Germinal center (tissue), 1 donor: ENCODE results near the gene MTMR3.

Experiments used
- DNase-seq: peaks from one replicate; pipeline ENCODE4 v3.0.0; 2012; ENCODE audit warnings: mixed read lengths, low spot score

The MTMR3 gene

DNA sequence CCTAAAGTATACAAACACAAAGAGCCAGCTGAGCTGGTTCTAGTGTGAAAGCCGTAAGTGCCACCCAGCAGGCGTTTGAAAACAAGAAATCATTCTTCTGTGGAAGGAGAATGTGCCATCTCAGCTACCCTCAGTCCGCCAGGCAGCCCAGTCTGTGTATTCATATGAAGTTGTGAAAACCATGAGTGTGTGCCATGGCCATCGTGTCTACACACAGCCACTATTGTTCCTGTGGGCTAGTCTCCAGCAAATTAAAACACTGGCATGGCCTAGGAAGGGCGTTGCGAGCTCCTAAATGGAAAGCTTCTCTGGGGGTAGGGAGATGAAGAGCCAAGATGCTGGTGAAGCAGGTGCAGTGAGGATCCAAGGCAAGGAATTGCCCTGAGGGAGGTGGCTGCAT is 145.8 kb downstream of the MTMR3 start:
- no peak for DNase-seq

DNA sequence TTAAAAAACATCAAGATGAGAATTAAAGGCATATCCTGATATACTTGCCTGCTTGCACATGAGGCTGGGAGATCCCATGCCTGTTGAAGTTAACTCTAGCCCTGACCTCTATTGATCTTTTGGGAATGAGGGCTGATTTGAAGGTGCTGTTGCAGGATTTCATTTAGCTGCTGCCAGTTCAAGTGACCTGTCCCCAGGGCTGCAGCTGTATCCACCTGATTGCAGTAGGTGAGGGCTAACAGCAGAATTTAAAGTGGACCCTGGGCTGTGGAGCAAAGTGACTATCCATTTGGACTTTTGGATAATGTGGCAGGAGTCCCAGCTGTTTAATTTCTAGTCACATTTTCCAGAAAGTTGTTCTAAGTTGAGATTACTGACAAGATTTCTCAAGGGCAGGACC is 146.5 kb downstream of the MTMR3 start:
- DNase-seq: no peak

DNA sequence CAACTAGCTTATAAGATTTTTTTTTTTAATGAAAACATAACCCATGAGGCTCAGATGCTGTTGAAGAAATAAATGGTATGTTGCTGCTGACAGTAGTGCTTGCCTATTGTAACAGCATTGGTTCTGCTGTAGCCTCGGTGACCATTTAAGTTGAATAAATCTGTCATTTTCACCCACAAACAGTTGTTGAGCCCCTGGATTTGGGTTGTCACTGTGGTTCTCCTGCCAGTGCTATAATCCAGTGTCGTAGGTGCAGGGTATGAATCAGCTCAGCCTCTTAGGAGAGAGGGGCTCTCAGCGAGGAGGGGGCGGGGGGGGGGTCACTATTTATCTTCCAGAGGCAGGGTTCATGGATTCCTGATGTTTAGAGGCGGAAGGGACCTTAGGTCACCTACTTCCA is 147.4 kb downstream of the MTMR3 start:
- no peak for DNase-seq

DNA sequence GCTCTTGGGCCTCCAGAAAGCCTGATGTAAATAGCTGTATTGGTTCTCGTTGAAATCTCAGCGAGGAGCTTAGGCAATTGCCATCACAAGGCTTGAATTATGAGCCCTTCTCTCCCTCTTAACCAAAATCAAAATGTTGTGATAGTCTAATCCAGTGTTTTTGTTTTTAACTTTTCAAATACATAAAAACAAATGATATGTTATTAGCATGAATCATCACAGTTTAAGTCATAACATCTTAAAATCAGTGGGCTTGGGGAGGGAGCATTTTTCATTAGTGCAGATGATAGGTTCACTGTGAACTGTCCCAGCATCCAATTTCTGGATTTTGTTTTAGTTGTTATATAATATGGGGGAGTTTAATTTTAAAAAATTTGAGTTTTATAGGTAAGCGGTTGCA is 148.4 kb downstream of the MTMR3 start:
- DNase-seq: no peak

DNA sequence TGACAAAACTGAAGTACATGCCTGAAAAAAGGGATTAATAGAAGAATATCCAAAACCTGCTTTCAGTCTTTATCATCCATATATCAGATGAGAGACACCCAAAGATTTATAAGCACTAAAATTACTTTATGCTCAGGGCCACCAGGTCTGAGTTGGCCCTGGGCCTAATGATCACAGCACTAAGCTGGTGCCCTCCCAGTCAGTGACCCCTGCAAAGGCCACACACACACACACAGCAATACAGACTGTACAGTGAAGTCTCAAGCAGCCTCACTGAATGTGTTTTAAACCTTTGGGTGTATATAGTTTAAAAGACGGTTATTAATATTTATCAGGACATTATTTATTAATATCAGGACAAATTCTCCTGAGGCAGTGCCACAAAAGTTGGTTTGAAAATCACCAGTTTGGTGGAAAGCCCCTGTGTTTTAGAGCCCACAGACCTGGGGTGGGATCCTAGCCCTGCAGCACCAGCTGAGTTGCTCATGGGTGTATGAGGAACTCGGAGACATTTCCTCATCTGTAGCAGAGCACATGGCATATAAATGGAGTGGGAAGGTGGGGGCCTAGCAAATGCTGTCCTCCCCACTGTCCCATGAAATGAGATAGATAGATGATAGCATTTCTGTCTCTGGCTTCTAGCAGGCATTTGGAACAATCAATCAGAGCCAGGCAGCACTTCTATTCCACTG is 148.9 kb downstream of the MTMR3 start:
- DNase-seq: no peak

DNA sequence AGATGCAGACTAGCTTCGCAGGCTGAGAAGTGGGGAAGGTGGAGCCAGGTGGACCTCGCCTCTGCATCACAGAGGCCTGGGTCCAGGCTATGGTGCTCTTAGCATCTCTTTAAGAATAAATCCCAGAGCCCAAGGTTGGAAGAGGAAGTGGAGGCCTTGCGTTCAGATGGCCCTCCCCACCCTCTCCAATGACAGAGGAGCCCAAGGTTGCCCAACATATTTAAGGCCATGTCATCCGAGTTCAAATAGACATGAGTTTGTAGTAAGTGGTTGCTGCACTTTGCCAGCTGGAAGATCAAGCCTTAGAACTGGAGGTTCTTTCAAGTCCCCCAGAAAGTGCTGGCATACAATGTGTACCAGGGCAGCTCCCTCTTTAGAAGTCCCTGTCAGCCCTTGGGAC is 150.2 kb downstream of the MTMR3 start:
- no peak for DNase-seq

DNA sequence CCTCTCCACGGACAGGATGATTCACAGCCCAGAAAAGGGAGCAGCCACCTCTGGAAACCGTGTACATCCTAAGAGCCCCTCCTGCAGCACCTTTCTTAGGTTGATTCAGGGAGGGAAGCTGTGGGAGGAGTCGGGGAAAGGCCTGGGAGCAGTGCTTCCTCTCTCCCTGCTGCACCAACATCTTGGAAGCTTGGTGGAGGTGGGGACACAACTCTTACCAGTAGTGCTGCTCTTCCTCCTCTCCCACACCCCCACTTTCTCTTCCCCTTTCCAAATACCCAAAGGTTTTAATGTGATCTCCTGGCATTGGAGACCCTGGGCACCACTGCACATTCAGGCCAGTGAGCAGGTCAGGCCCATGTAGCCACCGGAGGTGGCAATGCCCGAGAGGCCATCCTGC is 150.9 kb downstream of the MTMR3 start:
- no peak for DNase-seq

DNA sequence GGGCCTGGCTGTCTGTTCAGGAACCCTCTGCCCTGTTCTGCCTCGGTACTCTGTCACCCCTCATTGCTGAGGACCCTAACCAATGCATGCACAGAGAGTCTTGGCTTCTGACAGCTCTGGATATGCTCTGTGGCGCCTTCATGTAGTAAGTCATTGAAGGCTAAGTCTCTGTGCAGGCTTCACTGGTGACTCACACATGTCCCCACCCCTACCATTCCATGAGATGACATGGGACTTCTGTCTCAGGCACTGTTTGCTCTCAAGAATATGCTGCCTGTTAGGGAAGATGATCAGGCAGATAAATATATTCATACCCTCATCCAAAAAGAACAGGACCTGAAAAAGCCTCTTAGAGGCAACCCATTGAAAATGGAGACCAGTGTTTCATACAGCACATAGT is 153.7 kb downstream of the MTMR3 start:
- no peak for DNase-seq

DNA sequence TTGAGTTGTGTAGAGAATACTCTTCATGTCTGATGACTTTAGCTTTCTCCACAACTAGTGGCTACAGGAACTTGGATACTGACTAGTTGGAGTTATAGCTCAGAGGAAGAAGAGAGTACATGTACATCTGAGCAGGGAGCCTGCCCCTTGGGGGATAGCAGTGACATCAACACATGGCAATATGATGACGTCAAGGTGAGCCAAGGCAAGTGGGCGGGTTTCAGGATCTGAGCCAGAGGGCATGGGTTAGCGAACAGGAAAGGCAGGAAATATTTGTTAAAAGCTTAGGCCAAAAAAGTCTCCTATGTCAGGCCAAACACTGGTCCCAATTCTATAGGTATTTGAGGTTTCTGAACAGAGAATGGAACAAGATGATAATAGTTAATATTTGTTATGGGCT is 155.2 kb downstream of the MTMR3 start:
- DNase-seq: no peak

DNA sequence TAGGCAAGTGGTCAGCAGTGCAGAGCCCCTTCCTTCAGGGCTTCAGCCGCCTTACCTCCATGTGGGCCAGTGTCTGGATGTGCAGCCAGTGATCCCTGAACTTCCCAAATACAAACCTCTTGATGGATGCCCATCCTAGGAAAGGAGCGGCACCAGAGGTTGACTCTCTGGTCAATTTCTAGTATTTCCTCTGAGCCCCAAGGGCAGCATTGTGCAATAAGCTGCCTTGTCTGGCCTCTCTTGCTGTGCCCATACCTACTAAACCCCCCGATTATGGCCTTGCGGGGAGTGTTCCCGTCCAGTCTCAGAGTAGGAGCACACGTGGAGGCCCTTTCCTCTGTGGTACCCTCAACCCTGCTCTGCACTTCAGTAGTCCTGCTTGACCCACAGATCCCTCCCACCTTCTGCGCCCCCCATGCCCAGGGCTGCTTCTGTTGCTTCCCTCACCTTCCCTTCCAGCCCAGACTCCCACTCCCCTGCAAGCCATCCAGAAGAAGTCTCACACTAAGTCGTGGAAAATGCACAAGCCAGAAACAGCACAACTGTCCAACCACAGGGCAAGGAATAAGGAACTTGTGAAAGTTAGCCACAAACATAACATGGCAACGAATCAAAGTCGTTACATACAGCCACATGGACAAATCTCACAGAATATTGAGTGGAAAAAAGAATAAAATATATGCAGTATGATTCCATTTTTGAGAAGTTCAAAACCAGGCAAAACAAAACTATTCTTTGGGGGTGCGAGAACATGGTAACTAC is 157.7 kb downstream of the MTMR3 start:
- DNase-seq: no peak

DNA sequence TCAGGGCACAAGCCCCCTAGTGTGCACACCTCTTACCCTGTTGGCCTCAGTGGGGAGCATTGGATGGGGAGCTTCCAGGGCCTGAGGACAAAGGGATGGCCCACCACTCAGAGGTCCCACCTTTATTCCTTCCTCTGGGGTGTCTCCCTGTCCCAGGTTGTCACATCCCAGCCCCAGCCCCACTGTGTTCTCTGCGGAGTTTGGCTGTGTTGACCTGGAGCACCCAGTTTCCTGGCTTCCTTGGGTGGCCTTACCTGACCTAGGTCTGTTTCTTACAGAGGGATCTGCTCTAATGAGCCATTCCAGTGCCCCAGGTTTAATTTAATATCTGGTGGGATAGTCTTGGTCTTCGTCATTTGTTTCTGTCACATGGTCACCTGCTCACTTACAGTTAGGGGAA is 158.5 kb downstream of the MTMR3 start:
- DNase-seq: no peak

DNA sequence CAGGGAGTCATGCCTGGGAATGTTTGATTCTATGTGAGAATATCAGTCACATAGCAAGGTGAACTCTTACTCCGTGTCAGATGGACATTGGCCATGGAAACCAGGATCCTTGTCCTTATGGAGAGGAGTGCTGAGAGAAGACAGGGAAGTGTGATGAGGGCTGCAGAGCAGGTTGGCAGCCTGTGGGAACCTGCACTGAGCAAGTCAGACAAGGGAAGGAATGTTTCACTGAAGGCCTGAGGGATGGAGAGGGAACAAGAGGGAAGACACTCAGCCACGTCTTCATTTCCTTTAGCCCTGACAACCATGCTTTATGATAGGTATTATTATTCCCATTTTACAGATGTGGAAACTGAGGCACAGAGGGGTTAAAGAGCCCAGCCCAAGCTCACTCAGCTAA is 158.9 kb downstream of the MTMR3 start:
- DNase-seq: no peak

DNA sequence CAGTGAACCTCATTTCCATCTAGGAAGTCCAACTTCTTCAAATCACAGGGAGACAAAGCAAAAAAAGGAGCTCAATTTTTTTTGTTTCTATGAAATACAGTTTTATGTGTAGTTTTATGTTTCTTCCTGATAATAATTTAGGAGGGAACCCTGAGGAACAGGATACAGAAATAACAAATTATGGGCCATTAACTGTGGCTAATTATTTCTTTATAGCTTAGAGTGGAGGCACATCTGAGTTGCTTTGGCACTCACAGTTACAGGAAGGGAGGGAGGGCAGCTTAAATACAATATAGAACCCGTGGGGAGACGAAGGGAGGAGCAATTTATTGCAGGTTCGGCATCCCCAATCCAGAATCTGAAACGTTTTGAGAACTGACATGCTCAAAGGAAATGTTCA is 160.2 kb downstream of the MTMR3 start:
- DNase-seq: no peak

DNA sequence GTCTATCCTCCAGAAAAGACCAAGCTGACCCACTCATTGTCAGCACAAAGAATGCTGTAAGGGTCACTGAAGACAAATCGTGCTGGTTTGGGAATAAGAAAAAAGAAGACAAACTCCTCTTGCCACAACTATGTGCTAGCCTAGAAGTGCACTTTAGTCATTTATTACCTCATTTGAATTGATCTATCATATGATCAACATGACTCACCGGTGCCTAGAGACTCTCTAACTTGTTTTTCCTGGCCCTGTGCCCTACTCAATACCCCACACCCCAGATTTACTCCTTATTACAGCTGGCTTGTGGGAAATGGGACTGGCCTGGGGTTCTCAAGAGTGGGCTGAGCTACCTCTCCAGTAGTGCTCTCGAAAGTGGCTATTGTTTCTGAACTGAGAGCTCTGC is 161.4 kb downstream of the MTMR3 start:
- no peak for DNase-seq

DNA sequence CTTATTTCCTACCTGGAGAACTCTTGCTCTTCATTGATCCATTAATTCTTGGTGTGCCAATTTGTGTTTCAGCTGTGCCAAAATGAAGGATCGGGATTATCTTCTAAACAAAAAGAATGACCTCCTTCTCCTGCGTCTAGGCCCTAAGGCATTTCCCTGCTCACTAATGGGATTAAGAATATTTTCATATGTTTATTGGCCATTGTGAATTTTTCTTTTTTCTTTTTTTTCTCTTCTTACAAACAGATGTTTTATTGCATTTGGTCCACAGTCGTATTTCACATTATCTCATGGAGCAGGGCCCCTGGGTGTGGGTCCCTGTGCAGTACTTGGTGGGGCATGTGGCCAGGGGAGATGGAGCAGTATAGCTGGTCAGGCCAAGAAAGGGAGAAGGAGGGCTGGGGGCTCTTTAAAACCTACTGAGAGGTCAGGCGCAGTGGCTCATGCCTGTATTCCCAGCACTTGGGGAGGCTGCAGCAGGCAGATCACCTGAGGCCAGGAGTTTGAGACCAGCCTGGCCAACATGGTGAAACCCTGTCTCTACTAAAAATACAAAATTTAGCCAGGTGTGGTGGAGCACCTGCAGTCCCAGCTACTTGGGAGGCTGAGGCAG is 162.0 kb downstream of the MTMR3 start:
- DNase-seq: no peak

DNA sequence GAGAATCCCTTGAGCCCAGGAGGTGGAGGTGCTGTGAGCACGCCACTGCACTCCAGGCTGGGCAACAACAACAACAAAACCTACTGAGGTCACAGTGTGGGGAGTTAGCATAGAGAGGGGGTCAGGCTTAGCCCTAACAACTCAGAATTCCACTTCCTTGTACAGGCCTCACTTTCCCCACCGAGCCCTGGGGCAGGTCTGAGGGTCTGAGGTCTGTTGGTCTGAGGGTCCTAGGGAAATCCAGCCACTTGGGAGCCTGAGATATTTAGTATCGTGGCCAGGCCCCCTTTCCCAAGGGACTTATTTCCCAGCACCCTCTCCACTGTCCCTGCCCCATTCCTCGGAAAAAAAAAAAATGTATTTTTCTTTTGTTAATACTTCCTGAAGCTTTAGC is 162.5 kb downstream of the MTMR3 start:
- DNase-seq: no peak

DNA sequence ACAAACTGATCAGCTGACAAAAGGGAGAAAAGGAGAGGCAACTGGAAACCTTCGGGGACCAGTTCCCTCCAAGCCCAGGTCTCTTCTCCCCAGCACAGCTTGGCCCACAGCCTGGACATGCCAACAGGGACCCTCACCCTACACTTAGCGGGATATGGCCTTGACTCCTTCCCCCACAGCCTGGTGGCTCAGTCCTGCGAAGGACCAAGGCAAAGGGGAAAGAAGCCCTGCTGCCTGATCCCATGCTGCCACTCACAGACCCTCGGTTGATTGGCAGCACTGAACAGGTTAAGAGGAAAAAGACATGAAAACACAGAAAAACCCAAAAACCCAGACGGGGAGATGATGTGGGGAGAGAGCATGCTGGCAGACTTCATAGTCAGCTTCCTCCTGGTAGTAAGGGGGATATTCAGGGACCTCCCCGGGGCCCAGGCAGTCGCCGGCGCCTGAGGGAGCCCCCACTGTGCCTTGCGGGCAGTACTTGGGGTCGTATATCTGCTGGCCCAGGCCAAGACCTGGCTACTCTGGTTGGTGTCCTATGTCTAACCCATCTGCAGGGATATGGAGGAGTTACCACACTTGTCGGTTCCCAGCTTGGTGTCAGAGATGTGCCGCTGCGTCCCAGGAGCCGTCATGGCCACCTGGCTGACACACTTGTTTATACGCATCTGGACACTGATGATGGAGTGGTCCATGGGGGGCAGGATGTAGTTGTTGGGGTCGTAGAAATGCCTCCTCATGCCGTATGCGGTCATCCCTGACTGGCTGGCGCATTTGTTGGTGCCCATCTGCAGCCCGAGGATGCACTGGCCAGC is 163.1 kb downstream of the MTMR3 start:
- DNase-seq: no peak

DNA sequence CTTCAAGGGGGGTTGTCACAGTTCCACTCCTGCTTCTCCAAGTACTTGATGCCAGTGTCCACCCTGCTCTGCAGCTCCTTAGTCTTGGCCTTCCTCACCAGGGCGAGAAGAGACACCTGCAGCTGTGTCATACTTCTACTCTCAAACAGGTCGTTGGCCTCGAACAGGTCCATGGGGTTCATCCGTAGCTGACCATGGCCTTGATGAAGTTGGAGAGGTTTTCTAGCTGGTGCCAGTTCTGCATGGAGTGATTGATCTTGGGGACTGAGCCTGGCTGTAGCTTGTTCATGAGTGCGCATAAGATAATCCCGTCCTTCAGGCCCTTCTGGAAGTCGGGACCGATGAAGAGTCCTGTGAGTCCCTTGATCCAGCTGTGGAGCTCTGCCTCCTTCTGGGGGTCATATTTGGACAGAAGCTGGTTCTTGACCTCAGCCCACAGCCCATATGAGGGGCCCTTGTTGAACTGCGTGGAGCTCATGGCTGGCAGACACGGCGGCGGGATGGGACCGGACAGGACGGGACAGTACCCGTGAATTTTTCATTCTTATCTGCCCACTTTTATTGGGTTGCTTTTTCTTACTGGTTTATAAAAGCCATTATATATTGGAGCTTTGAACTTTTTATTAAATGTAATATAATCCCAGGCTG is 163.9 kb downstream of the MTMR3 start:
- DNase-seq: no peak

DNA sequence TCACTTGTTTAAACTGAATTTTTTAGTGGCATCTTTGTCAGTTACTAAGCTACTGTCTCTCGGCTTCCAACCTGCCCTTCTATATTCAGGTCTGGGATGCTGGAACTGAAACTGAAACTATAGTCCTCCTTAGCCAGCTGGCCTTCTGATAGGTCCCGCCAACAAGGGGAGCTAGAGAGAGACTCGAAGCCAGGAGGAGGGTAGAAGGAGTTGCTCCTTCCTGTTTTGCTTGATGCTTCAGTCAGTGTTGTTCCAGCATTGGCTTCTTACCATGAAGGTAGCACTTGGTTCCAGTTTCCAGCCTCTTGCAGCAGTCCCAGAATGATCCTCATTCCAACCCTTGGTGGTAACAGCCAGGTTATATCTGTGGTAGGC is 164.4 kb downstream of the MTMR3 start:
- DNase-seq: peak; percentile 51

DNA sequence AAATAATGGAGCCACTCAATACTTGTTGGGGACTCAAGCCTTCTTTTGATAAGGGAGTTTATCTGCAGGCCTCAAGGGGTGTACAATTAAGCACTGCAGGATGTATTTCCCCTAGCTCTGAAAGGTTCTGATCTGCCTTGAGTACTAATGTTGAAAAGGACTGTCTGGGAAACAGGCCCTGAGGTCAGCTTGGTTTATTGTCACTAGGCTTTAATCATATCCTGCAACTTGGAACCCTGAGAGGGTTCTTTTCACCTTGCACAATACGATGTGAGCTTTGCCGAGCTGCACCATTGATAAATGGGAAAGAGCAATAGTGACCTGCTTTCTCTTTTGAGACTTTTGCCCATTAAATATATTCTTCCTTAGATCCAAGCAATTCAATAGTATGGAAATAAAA is 165.7 kb downstream of the MTMR3 start:
- DNase-seq: no peak

DNA sequence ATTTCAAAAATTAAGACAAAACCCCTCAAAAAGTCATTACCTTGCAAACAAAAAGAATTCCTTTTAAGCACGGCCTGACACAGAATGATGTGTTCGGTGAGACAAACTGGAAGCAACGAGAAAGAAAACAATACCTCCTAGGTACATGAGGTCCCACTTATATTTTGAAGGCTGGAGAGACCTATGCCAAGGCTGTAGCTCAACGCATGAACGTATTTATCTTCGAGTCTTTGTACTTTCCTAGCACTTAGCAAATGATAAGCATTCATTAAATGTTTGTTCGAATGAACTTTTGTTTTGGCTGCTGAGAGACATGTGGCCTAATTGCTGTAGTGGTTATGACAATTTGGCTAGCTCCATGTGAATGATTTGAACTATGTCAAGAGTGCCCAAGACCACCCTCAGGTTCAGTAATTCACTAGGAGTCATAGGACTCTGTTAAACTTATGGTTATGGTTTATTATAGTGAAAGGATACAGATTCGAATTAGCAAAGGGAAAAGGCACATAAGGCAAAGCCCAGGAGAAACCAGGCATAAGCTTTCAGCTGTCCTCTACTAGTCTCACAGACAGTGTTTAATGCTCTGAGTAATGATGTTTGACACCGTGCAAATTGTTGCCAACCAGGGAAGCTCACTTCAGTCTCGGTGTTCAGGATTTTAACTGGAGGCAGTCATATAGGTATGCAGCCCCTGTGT is 171.2 kb downstream of the MTMR3 start:
- no peak for DNase-seq

DNA sequence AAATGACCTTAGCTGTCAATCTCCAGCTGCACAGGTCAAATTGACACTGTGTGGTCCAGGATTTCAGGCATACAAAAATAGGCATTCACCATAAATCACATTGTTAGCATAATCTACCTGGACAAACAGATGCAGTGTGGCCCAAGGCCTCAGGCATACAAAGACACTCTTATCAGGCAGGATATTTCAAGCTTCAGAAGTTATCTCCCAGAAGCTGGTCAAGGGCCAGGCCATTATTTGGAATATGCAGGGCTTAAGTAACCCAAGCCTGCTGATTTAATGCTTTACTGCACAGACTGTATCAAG is 171.7 kb downstream of the MTMR3 start:
- no peak for DNase-seq
